ENCODE results near the gene C1QL4.

DNA sequence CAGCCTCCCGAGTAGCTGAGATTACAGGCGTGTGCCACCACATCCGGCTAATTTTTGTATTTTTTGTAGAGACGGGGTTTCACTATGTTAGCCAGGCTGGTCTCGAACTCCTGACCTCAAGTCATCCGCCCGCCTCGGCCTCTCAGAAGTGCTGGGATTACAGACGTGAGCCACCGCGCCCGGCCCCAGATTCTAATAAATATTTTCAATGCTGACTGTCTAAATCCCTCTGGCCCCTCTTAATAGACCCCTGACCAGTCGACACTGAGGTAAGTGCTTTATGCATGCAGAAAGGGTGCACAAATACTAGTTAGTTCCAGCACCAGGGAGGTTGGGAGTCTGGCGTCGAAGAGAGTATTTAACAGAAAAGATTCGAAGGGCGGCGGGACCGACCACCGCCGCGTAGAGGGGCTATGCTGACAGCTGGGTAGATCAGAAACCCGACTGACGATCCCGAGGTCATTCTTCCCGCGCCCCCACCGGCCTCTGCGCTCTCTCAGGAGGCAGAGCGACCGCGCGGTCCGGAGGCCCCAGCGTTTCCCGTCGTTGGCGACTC is 29.2 kb upstream of the C1QL4 start:
- no peak for TF ChIP-seq YY1 (IDR thresholded peaks at IDR 0.05; ENCODE audit: insufficient read depth, insufficient read length)
- no peak for TF ChIP-seq ZNF274 (IDR thresholded peaks at IDR 0.05; ENCODE audit: low read depth, low read length)

Measured in NT2/D1 (cell line).